Hepatocyte (in vitro differentiated cells): Measurements from ENCODE around the gene ABHD5. TPM values are rescaled to one million over a fixed set of nuclear protein-coding genes. Genes with fewer than 3 reads are reported as not detected.

ENCODE experiments used
- DNase-seq: peaks from one replicate; pipeline ENCODE4 v3.0.0-alpha.2; 2016; ENCODE audit warnings: low spot score
- H2AFZ ChIP-seq: fragments of 200-600 bp; sonication (generic); 2 replicates; pipeline ENCODE4 v1.6.0; 2016; ENCODE audit warnings: antibody characterized with exemption, mild to moderate bottlenecking
- H3K27ac ChIP-seq: fragments of 200-600 bp; sonication (generic); 2 replicates; pipeline ENCODE4 v1.5.1; 2016; ENCODE audit warnings: mild to moderate bottlenecking
- H3K27me3 ChIP-seq: fragments of 200-600 bp; sonication (generic); 2 replicates; pipeline ENCODE4 v1.6.1; 2016
- H3K36me3 ChIP-seq: fragments of 200-600 bp; sonication (generic); replicated peaks from 2 replicates; pipeline ENCODE4 v1.5.1; 2016; ENCODE audit warnings: low read depth; ENCODE audit not compliant: insufficient read depth
- H3K4me1 ChIP-seq: fragments of 200-600 bp; sonication (generic); 2 replicates; pipeline ENCODE4 v1.5.1; 2016; ENCODE audit warnings: mild to moderate bottlenecking, moderate library complexity; ENCODE audit not compliant: insufficient read depth
- H3K4me2 ChIP-seq: fragments of 200-600 bp; sonication (generic); 2 replicates; pipeline ENCODE4 v1.6.0; 2016
- H3K4me3 ChIP-seq: fragments of 200-600 bp; sonication (generic); 2 replicates; pipeline ENCODE4 v1.5.1; 2016; ENCODE audit warnings: mild to moderate bottlenecking
- H3K79me2 ChIP-seq: fragments of 200-600 bp; sonication (generic); 2 replicates; pipeline ENCODE4 v1.6.0; 2017; ENCODE audit warnings: mild to moderate bottlenecking
- H3K9me2 ChIP-seq: fragments of 200-600 bp; sonication (generic); replicated peaks from 2 replicates; pipeline ENCODE4 v1.6.0; 2017; ENCODE audit warnings: mild to moderate bottlenecking; ENCODE audit not compliant: insufficient read depth
- H3K9me3 ChIP-seq: fragments of 200-600 bp; sonication (generic); 2 replicates; pipeline ENCODE4 v1.5.1; 2016; ENCODE audit warnings: low read depth, mild to moderate bottlenecking
- H4K20me1 ChIP-seq: fragments of 200-600 bp; sonication (generic); 2 replicates; pipeline ENCODE4 v1.6.0; 2016; ENCODE audit warnings: mild to moderate bottlenecking; ENCODE audit not compliant: insufficient read depth, poor library complexity, severe bottlenecking
- CTCF ChIP-seq: fragments of 200-600 bp; sonication (generic); IDR thresholded peaks from 2 replicates; pipeline ENCODE4 v1.5.1; 2016; ENCODE audit warnings: antibody characterized with exemption, mild to moderate bottlenecking; ENCODE audit not compliant: poor library complexity
- EZH2 ChIP-seq: fragments of 200-600 bp; sonication (generic); IDR thresholded peaks from 2 replicates; pipeline ENCODE4 v1.6.1; 2016; ENCODE audit warnings: antibody characterized with exemption, mild to moderate bottlenecking, borderline replicate concordance
- EZH2phosphoT487 ChIP-seq: fragments of 200-600 bp; sonication (generic); IDR thresholded peaks from one replicate; pipeline ENCODE4 v1.6.1; 2018; ENCODE audit warnings: antibody characterized with exemption, mild to moderate bottlenecking, low read depth, moderate library complexity; ENCODE audit not compliant: unreplicated experiment, severe bottlenecking
- WGBS: methylation state at CpG from one replicate; pipeline ENCODE4 v1.1.6; 2016; ENCODE audit warnings: low lambda C conversion rate; ENCODE audit errors: missing lambda C conversion rate; 5-methylcytosine and 5-hydroxymethylcytosine counted together
- polyA plus RNA-seq: library from polyadenylated mRNA; unstranded; fragments of >200 nt; fragmentation: Nextera tagmentation; extraction: Ambion mirVana; gene quantifications from 2 replicates; pipeline ENCODE4 v1.2.1, GENCODE V29; 2016
- total RNA-seq: library from RNA; depleted of rRNA; stranded (reverse); fragments of >200 nt; gene quantifications from 2 replicates; pipeline ENCODE4 v1.2.3, GENCODE V29; 2014

The ABHD5 gene
- total and polyA plus RNA-seq, 2 experiments from 2014 or later, result 14.3 to 29.9 TPM

DNA sequence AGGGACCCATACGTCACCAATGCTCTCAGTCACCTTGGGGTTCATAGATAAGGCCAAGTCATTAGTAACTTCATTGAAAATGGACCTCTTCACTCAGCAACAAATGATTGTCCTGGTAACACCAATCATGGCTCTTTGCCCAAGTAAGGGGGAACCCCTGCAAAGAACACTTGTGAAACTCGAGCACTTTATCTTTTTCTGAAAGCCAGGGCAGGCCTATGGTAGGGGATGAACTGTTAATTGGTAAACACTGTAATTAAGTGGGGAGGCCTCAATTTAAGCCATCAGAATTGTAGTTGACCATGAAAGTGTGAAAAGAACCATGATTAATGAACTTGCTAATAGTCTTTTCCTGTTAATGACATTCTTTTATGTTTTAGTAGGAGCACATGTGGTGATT is 73.3 kb downstream of the ABHD5 start:
- Histone ChIP-seq H3K4me3 (no peak overlapping the region), H3K4me2 (no peak overlapping the region), H3K4me1 (peaks cover 11% of the 10 kb centered on the region), H3K9me3 (no peaks in the 10 kb centered on the region), H3K9me2 (no peaks in the 10 kb centered on the region), H3K27ac (no peak overlapping the region), H3K36me3 (no peaks in the 10 kb centered on the region), H4K20me1 (no peaks in the 10 kb centered on the region), H2AFZ (no peak overlapping the region), H3K27me3 (no peaks in the 10 kb centered on the region), H3K79me2 (no peaks in the 10 kb centered on the region)
- 69% methylated on average over 2 of the region's 2 CpGs for WGBS
- no peak for TF ChIP-seq CTCF
- TF ChIP-seq EZH2, result no peak
- TF ChIP-seq EZH2phosphoT487, result no peak
- no peak for DNase-seq

GRCh38 chr3:43764471-43764870 is 73.7 kb downstream of the ABHD5 start:
- Histone ChIP-seq H3K79me2 (no peaks in the 10 kb centered on the region), H3K4me1 (peaks cover 9% of the 10 kb centered on the region), H3K4me2 (no peak overlapping the region), H3K36me3 (no peaks in the 10 kb centered on the region), H4K20me1 (no peaks in the 10 kb centered on the region), H2AFZ (no peak overlapping the region), H3K27me3 (no peaks in the 10 kb centered on the region), H3K9me3 (no peaks in the 10 kb centered on the region), H3K9me2 (no peaks in the 10 kb centered on the region), H3K27ac (no peak overlapping the region), H3K4me3 (no peak overlapping the region)
- TF ChIP-seq EZH2 (no peak), EZH2phosphoT487 (no peak), CTCF (no peak)
- WGBS, result 98% methylated on average over 2 of the region's 2 CpGs
- DNase-seq, result no peak

DNA sequence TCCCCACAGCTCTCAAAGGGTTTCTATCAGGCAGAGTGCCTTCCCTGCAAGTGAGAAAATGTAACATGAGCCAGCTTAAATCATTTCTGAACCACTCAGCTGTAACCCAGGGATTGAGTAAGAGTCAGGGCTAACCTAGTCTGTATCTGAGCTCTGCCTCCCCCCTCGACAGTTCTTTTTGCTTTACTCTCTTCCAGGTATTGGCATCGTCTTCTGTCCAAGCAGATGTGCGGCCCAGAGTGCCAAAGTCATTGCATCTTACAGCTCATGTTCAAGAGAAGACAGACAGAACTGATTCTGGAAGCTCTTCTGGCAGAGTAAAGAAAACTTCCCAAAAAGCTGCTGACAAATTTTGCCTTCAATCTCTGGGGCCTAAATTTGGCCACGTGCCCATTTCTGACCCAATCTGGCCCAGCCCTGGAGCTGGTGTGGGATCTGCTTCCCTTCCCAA is 74.8 kb downstream of the ABHD5 start:
- Histone ChIP-seq H3K4me3 (no peak overlapping the region), H3K4me2 (no peak overlapping the region), H3K27ac (no peak overlapping the region), H2AFZ (no peak overlapping the region), H3K9me2 (no peaks in the 10 kb centered on the region), H3K9me3 (no peaks in the 10 kb centered on the region), H3K36me3 (no peaks in the 10 kb centered on the region), H3K79me2 (no peaks in the 10 kb centered on the region), H4K20me1 (no peaks in the 10 kb centered on the region), H3K4me1 (peaks cover 13% of the 10 kb centered on the region), H3K27me3 (no peaks in the 10 kb centered on the region)
- TF ChIP-seq EZH2phosphoT487 (no peak), EZH2 (no peak), CTCF (no peak)
- no peak for DNase-seq
- WGBS, result 71% methylated on average over 4 of the region's 4 CpGs
